MM.1S (cell line): Measurements from ENCODE around the gene ZP1.
A peak's percentile ranks its signal among the peaks of the same experiment; 100 is the strongest.

Experiments used
- DNase-seq: peaks from one replicate; pipeline ENCODE4 v3.0.0-alpha.2; 2015
- H2AFZ ChIP-seq: fragments of 300-600 bp; sonication (generic); 2 replicates; pipeline ENCODE4 v1.6.0; 2016; ENCODE audit warnings: antibody characterized with exemption, low read length
- H3F3A ChIP-seq: fragments of 300-600 bp; sonication (generic); 2 replicates; pipeline ENCODE4 v1.6.1; 2016; ENCODE audit warnings: mild to moderate bottlenecking, antibody characterized with exemption, low read length, moderate library complexity, mixed read lengths; ENCODE audit not compliant: insufficient read depth
- H3K27ac ChIP-seq: fragments of 300-600 bp; sonication (generic); 2 replicates; pipeline ENCODE4 v1.5.1; 2016; ENCODE audit warnings: mild to moderate bottlenecking, low read length
- H3K27me3 ChIP-seq: fragments of 300-600 bp; sonication (generic); replicated peaks from 2 replicates; pipeline ENCODE4 v1.6.0; 2016; ENCODE audit warnings: low read length; ENCODE audit not compliant: insufficient read depth
- H3K36me3 ChIP-seq: fragments of 300-600 bp; sonication (generic); replicated peaks from 2 replicates; pipeline ENCODE4 v1.6.1; 2016; ENCODE audit warnings: mild to moderate bottlenecking, low read length, mixed read lengths; ENCODE audit not compliant: insufficient read depth
- H3K4me1 ChIP-seq: fragments of 300-600 bp; sonication (generic); 2 replicates; pipeline ENCODE4 v1.6.1; 2016; ENCODE audit warnings: low read length, mixed read lengths
- H3K4me2 ChIP-seq: fragments of 300-600 bp; sonication (generic); 2 replicates; pipeline ENCODE4 v1.6.0; 2016; ENCODE audit warnings: low read depth, low read length
- H3K4me3 ChIP-seq: fragments of 300-600 bp; sonication (generic); 2 replicates; pipeline ENCODE4 v1.5.1; 2016; ENCODE audit warnings: low read length, mixed read lengths
- H3K79me2 ChIP-seq: fragments of 300-600 bp; sonication (generic); 2 replicates; pipeline ENCODE4 v1.6.1; 2016; ENCODE audit warnings: mixed run types, low read length, mixed read lengths
- H3K9ac ChIP-seq: fragments of 300-600 bp; sonication (generic); 2 replicates; pipeline ENCODE4 v1.6.1; 2016; ENCODE audit warnings: low read length, mixed read lengths
- H3K9me2 ChIP-seq: fragments of 300-600 bp; sonication (generic); replicated peaks from 2 replicates; pipeline ENCODE4 v1.6.1; 2016; ENCODE audit warnings: mild to moderate bottlenecking, low read length, mixed read lengths; ENCODE audit not compliant: insufficient read depth
- H3K9me3 ChIP-seq: fragments of 300-600 bp; sonication (generic); replicated peaks from 2 replicates; pipeline ENCODE4 v1.6.1; 2016; ENCODE audit warnings: mild to moderate bottlenecking, low read length, mixed read lengths; ENCODE audit not compliant: insufficient read depth
- H4K20me1 ChIP-seq: fragments of 300-600 bp; sonication (generic); 2 replicates; pipeline ENCODE4 v1.6.1; 2016; ENCODE audit warnings: mild to moderate bottlenecking, low read length, moderate library complexity, mixed read lengths; ENCODE audit not compliant: insufficient read depth
- EZH2 ChIP-seq: fragments of 300-600 bp; sonication (generic); optimal IDR thresholded peaks from 2 replicates; pipeline ENCODE3; 2017; ENCODE audit warnings: low read depth, mild to moderate bottlenecking, antibody characterized with exemption, low read length, mixed read lengths
- EZH2phosphoT487 ChIP-seq: fragments of 300-600 bp; sonication (generic); IDR thresholded peaks from 2 replicates; pipeline ENCODE4 v1.6.1; 2018; ENCODE audit warnings: antibody characterized with exemption, low read length
- TF ChIP-seq, protein P1 (sequence below): fragments of 300-600 bp; sonication (generic); IDR thresholded peaks from 2 replicates; pipeline ENCODE4 v1.5.1; 2016; ENCODE audit warnings: antibody characterized with exemption, low read length, mixed read lengths

ZP1 gene

DNA sequence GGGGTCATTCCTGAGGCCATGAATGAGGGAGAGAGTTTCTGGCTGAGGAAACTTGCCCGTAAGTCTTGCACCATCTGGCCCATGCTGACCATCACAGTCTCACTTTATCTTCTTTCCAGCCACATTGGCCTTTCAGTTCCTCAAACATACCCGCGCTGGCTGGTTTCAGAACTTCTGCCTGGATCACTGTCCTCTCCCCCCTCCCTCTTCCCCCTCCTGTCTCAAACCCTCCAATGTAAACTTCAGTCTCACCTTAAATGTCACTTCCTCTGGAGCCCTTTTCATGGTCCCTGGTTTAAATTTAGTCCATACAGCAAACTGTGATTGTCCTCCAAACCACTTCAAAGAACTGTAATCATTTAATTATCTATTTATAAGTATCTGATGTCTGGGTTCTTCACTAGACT, 42.9 kb downstream of the ZP1 start:
- H2AFZ ChIP-seq = no peak overlapping the region
- DNase-seq = peak; percentile 90
- peaks cover 23% of the 10 kb centered on the region for H3K79me2 ChIP-seq
- H3K9me2 ChIP-seq = no peaks in the 10 kb centered on the region
- peaks cover 55% of the 10 kb centered on the region for H3K4me1 ChIP-seq
- H3K27me3 ChIP-seq = no peaks in the 10 kb centered on the region
- H3F3A ChIP-seq = peaks cover 47% of the 10 kb centered on the region
- no peaks in the 10 kb centered on the region for H3K9me3 ChIP-seq
- H3K4me3 ChIP-seq = 0 out of 2 replicates have a peak overlapping the region, but pooled peaks have one; percentile 13
- H3K27ac ChIP-seq = peak overlapping the region; percentile 81
- no peaks in the 10 kb centered on the region for H4K20me1 ChIP-seq
- H3K4me2 ChIP-seq = peak overlapping the region; percentile 47
- TF ChIP-seq, protein P1, sequence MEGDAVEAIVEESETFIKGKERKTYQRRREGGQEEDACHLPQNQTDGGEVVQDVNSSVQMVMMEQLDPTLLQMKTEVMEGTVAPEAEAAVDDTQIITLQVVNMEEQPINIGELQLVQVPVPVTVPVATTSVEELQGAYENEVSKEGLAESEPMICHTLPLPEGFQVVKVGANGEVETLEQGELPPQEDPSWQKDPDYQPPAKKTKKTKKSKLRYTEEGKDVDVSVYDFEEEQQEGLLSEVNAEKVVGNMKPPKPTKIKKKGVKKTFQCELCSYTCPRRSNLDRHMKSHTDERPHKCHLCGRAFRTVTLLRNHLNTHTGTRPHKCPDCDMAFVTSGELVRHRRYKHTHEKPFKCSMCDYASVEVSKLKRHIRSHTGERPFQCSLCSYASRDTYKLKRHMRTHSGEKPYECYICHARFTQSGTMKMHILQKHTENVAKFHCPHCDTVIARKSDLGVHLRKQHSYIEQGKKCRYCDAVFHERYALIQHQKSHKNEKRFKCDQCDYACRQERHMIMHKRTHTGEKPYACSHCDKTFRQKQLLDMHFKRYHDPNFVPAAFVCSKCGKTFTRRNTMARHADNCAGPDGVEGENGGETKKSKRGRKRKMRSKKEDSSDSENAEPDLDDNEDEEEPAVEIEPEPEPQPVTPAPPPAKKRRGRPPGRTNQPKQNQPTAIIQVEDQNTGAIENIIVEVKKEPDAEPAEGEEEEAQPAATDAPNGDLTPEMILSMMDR = no peak
- TF ChIP-seq EZH2 (no peak), EZH2phosphoT487 (no peak)
- no peaks in the 10 kb centered on the region for H3K36me3 ChIP-seq
- H3K9ac ChIP-seq = 0 out of 2 replicates have a peak overlapping the region, but pooled peaks have one; percentile 4

DNA sequence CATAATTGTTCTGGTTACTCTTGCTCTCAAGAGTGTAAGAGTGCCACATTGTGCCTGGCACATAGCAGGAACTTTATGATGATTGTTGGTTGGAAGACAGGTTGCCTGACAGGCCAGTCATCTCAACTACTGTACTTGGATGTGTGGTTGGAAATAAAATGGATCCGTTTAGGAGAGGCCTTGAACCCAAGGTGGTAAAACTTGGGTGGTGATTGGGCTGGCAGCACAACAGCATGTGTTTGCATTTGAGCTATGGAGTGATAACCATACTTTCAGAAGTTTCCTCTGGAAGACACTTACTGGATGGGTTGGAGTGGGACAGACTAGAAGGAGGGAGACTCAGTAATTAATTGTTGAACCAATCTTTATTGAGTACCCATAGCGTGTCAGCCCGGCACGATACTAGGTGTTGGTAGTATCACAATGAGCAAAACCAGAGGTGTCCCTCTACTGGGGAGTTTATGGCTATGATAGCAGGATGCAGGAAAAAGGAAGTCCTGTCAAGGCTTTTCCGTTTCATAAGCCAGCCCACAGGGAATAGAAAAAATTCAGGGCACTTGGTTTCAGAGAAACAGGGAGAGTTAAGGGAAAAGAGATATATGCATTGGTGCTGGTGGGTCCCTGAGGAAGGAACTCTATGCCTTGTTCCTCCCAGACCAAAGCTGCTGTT, 43.5 kb downstream of the ZP1 start:
- no peak overlapping the region for H2AFZ ChIP-seq
- peak overlapping the region; percentile 38 for H3K4me2 ChIP-seq
- 0 out of 2 replicates have a peak, but pooled peaks cover 1% of the 10 kb centered on the region for H4K20me1 ChIP-seq
- H3K4me3 ChIP-seq = no peak overlapping the region
- no peaks in the 10 kb centered on the region for H3K27me3 ChIP-seq
- H3K79me2 ChIP-seq = peaks cover 23% of the 10 kb centered on the region
- no peaks in the 10 kb centered on the region for H3K9me2 ChIP-seq
- peaks cover 51% of the 10 kb centered on the region for H3F3A ChIP-seq
- TF ChIP-seq EZH2 = no peak
- TF ChIP-seq, protein P1 = peak; percentile 8; the same call in 1 of the 2 replicates
- H3K36me3 ChIP-seq = no peaks in the 10 kb centered on the region
- no peak for DNase-seq
- H3K4me1 ChIP-seq = peaks cover 56% of the 10 kb centered on the region
- H3K9me3 ChIP-seq = no peaks in the 10 kb centered on the region
- 0 out of 2 replicates have a peak overlapping the region, but pooled peaks have one; percentile 4 for H3K9ac ChIP-seq
- H3K27ac ChIP-seq = peak overlapping the region; percentile 81

DNA sequence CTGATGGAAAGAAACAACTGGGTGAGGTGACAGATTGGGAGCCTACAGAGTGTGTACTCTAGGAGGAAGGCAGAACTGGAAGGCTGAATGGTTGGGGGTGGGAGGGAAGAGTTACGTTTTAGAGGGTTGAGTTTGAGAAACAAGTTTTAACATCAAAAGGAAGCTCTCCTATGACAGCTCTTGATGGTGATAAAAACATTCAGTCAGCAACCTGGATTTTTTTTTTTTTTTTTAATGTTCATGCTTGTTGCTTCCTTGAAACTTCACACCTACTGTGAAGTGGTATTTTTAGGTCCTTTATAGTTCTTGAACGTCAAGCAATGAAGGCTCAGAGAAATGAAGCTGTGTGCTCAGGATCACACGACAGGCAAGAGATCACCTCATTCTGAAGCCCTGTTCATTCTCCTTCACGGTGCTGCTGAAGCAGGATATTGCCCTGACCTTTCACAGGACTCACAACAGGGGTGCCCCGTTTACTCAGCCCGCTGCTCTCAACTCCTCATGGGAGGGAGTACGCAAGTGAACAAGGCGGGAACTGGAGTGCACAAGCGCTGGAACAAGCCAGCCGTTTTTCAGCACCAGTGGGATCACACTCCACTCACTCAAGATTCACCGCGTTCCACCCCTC, 45.0 kb downstream of the ZP1 start:
- Histone ChIP-seq H3K36me3 (no peaks in the 10 kb centered on the region), H3F3A (peaks cover 40% of the 10 kb centered on the region), H3K4me3 (no peak overlapping the region), H2AFZ (no peak overlapping the region), H3K9me3 (no peaks in the 10 kb centered on the region), H4K20me1 (peaks cover 16% of the 10 kb centered on the region), H3K9ac (no peak overlapping the region), H3K79me2 (peaks cover 34% of the 10 kb centered on the region), H3K4me2 (no peak overlapping the region), H3K4me1 (peaks cover 64% of the 10 kb centered on the region), H3K9me2 (no peaks in the 10 kb centered on the region), H3K27ac (no peak overlapping the region), H3K27me3 (no peaks in the 10 kb centered on the region)
- DNase-seq = no peak
- TF ChIP-seq EZH2 (no peak), EZH2phosphoT487 (no peak)
- TF ChIP-seq, protein P1 = no peak
